IPS-11a (cell line): ENCODE data around the gene SCO1.

Experiments used
- H3K4me3 ChIP-seq: one replicate; pipeline ENCODE4 v1.5.1; 2013; ENCODE audit warnings: low read depth, low read length, control low read depth

The SCO1 gene

GRCh38 chr17:10726196-10726595, 28.9 kb upstream of the SCO1 start:
- H3K4me3 ChIP-seq = no peak overlapping the region

GRCh38 chr17:10725262-10725661, 27.9 kb upstream of the SCO1 start:
- H3K4me3 ChIP-seq = no peak overlapping the region

GRCh38 chr17:10724546-10725195, 27.3 kb upstream of the SCO1 start:
- no peak overlapping the region for H3K4me3 ChIP-seq

GRCh38 chr17:10718547-10718946, 21.2 kb upstream of the SCO1 start:
- H3K4me3 ChIP-seq = no peak overlapping the region

GRCh38 chr17:10716218-10716617, 18.9 kb upstream of the SCO1 start:
- H3K4me3 ChIP-seq = no peak overlapping the region

GRCh38 chr17:10713318-10713717, 16.0 kb upstream of the SCO1 start:
- H3K4me3 ChIP-seq = no peak overlapping the region

- no peak overlapping the region for H3K4me3 ChIP-seq
These were observed 8.4 kb upstream of the SCO1 start for GRCh38 chr17:10705727-10706126.

GRCh38 chr17:10702574-10702973, 5.2 kb upstream of the SCO1 start:
- H3K4me3 ChIP-seq = no peak overlapping the region

GRCh38 chr17:10699856-10700255, 2.5 kb upstream of the SCO1 start:
- no peak overlapping the region for H3K4me3 ChIP-seq

- peak overlapping the region; percentile 90 for H3K4me3 ChIP-seq
These were observed 924 bp upstream of the SCO1 start for GRCh38 chr17:10698096-10698818.

- H3K4me3 ChIP-seq = peak overlapping the region; percentile 90
These were observed 1.4 kb downstream of the SCO1 start for GRCh38 chr17:10695875-10696407.

- H3K4me3 ChIP-seq = no peak overlapping the region
These were observed 9.8 kb downstream of the SCO1 start for GRCh38 chr17:10687499-10687898.

- H3K4me3 ChIP-seq = no peak overlapping the region
These were observed 13.5 kb downstream of the SCO1 start for GRCh38 chr17:10683853-10684252.

GRCh38 chr17:10681866-10682446, 15.4 kb downstream of the SCO1 start:
- no peak overlapping the region for H3K4me3 ChIP-seq

GRCh38 chr17:10674704-10675103, 22.6 kb downstream of the SCO1 start:
- no peak overlapping the region for H3K4me3 ChIP-seq

- no peak overlapping the region for H3K4me3 ChIP-seq
These were observed 24.0 kb downstream of the SCO1 start for GRCh38 chr17:10673312-10673711.

- no peak overlapping the region for H3K4me3 ChIP-seq
These were observed 28.6 kb downstream of the SCO1 start for GRCh38 chr17:10668775-10669174.

GRCh38 chr17:10666906-10667305, 30.4 kb downstream of the SCO1 start:
- H3K4me3 ChIP-seq = no peak overlapping the region

- no peak overlapping the region for H3K4me3 ChIP-seq
These were observed 32.8 kb downstream of the SCO1 start for GRCh38 chr17:10664571-10664970.

GRCh38 chr17:10663231-10663630, 34.1 kb downstream of the SCO1 start:
- H3K4me3 ChIP-seq = no peak overlapping the region

GRCh38 chr17:10661437-10661836, 35.9 kb downstream of the SCO1 start:
- H3K4me3 ChIP-seq = no peak overlapping the region

GRCh38 chr17:10657879-10658278, 39.5 kb downstream of the SCO1 start:
- no peak overlapping the region for H3K4me3 ChIP-seq
